ENCODE results near the gene PCDH19. TPM values are rescaled to one million over a fixed set of nuclear protein-coding genes. Genes with fewer than 3 reads are reported as not detected.

Gene PCDH19
- polyA plus RNA-seq, 1 donor from 2014 or later: 8.2 TPM

DNA sequence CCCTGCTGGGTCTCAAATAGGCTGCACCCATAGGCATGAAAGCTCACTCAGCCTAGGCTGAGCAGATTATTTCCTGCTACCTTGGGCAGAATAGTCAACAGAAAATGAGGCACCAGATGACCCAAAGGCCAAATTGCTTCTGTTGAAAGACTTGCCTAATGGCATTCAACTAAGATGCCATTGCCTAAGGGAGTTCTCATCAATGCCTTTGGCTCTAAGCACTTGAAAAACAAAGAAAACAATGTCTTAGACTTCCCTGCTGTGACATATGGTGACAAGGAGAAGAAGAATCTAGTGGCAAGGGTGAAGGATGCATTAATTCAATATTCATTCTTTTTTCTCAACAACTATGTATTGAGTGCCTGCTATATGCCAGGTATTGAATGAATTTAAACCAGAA lies 25.7 kb upstream of the PCDH19 start:
- no peak overlapping the region for H3K4me2 ChIP-seq (ENCODE audit: low read length)
- H3F3A ChIP-seq (ENCODE audit: insufficient read depth, low read length, poor library complexity, severe bottlenecking): no peaks in the 10 kb centered on the region
- TF ChIP-seq RAD21 (conservative IDR thresholded peaks at IDR 0.05) (no peak), EZH2 (IDR thresholded peaks at IDR 0.05; ENCODE audit: borderline replicate concordance, insufficient read depth, low read length, poor library complexity, severe bottlenecking) (no peak), EP300 (conservative IDR thresholded peaks at IDR 0.05; ENCODE audit: poor library complexity, severe bottlenecking) (peak; percentile 46), TAF1 (IDR thresholded peaks at IDR 0.05; ENCODE audit: low read depth) (no peak), POLR2AphosphoS5 (IDR thresholded peaks at IDR 0.05) (peak; percentile 17)
- TF ChIP-seq, protein P1, sequence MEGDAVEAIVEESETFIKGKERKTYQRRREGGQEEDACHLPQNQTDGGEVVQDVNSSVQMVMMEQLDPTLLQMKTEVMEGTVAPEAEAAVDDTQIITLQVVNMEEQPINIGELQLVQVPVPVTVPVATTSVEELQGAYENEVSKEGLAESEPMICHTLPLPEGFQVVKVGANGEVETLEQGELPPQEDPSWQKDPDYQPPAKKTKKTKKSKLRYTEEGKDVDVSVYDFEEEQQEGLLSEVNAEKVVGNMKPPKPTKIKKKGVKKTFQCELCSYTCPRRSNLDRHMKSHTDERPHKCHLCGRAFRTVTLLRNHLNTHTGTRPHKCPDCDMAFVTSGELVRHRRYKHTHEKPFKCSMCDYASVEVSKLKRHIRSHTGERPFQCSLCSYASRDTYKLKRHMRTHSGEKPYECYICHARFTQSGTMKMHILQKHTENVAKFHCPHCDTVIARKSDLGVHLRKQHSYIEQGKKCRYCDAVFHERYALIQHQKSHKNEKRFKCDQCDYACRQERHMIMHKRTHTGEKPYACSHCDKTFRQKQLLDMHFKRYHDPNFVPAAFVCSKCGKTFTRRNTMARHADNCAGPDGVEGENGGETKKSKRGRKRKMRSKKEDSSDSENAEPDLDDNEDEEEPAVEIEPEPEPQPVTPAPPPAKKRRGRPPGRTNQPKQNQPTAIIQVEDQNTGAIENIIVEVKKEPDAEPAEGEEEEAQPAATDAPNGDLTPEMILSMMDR (IDR thresholded peaks at IDR 0.05; ENCODE audit: poor library complexity, severe bottlenecking): no peak
- no peak overlapping the region for H3K4me3 ChIP-seq (ENCODE audit: low read length)
- no peak overlapping the region for H2AFZ ChIP-seq (ENCODE audit: low read depth, low read length)
- no peak overlapping the region for H3K9ac ChIP-seq (ENCODE audit: low read length)
- H3K9me3 ChIP-seq (ENCODE audit: low read length): no peaks in the 10 kb centered on the region
- no peaks in the 10 kb centered on the region for H3K79me2 ChIP-seq (replicated peaks; ENCODE audit: insufficient read depth, low read length)
- no peak overlapping the region for H3K27ac ChIP-seq (ENCODE audit: low read length)
- no peaks in the 10 kb centered on the region for H3K9me2 ChIP-seq (ENCODE audit: insufficient read depth, low read length)
- no peaks in the 10 kb centered on the region for H3K36me3 ChIP-seq (ENCODE audit: insufficient read depth, low read length)
- no peaks in the 10 kb centered on the region for H3K27me3 ChIP-seq (ENCODE audit: insufficient read depth, low read depth, low read length)
- H4K20me1 ChIP-seq (ENCODE audit: insufficient read depth): no peaks in the 10 kb centered on the region

GRCh38 chrX:100424012-100424411 lies 13.9 kb upstream of the PCDH19 start:
- no peak overlapping the region for H3K9ac ChIP-seq (ENCODE audit: low read length)
- H3K36me3 ChIP-seq (ENCODE audit: insufficient read depth, low read length): no peaks in the 10 kb centered on the region
- H3K4me2 ChIP-seq (ENCODE audit: low read length): no peak overlapping the region
- no peak overlapping the region for H3K4me3 ChIP-seq (ENCODE audit: low read length)
- no peaks in the 10 kb centered on the region for H3F3A ChIP-seq (ENCODE audit: insufficient read depth, low read length, poor library complexity, severe bottlenecking)
- H2AFZ ChIP-seq (ENCODE audit: low read depth, low read length): no peak overlapping the region
- no peaks in the 10 kb centered on the region for H3K79me2 ChIP-seq (replicated peaks; ENCODE audit: insufficient read depth, low read length)
- no peak for TF ChIP-seq RAD21 (conservative IDR thresholded peaks at IDR 0.05)
- no peak for TF ChIP-seq EP300 (conservative IDR thresholded peaks at IDR 0.05; ENCODE audit: poor library complexity, severe bottlenecking)
- TF ChIP-seq EZH2 (IDR thresholded peaks at IDR 0.05; ENCODE audit: borderline replicate concordance, insufficient read depth, low read length, poor library complexity, severe bottlenecking): no peak
- no peaks in the 10 kb centered on the region for H3K9me3 ChIP-seq (ENCODE audit: low read length)
- H3K27me3 ChIP-seq (ENCODE audit: insufficient read depth, low read depth, low read length): no peaks in the 10 kb centered on the region
- no peaks in the 10 kb centered on the region for H4K20me1 ChIP-seq (ENCODE audit: insufficient read depth)
- no peaks in the 10 kb centered on the region for H3K9me2 ChIP-seq (ENCODE audit: insufficient read depth, low read length)
- no peak overlapping the region for H3K27ac ChIP-seq (ENCODE audit: low read length)

GRCh38 chrX:100418556-100418955 lies 8.5 kb upstream of the PCDH19 start:
- no peaks in the 10 kb centered on the region for H3F3A ChIP-seq (ENCODE audit: insufficient read depth, low read length, poor library complexity, severe bottlenecking)

More at GRCh38 chrX:100418556-100418955, 8.5 kb upstream of the PCDH19 start:
- Histone ChIP-seq H3K9me2 (ENCODE audit: insufficient read depth, low read length) (no peaks in the 10 kb centered on the region), H3K79me2 (replicated peaks; ENCODE audit: insufficient read depth, low read length) (no peaks in the 10 kb centered on the region), H3K9me3 (ENCODE audit: low read length) (no peaks in the 10 kb centered on the region), H3K36me3 (ENCODE audit: insufficient read depth, low read length) (no peaks in the 10 kb centered on the region), H3K4me3 (ENCODE audit: low read length) (no peak overlapping the region), H3K27me3 (ENCODE audit: insufficient read depth, low read depth, low read length) (no peaks in the 10 kb centered on the region), H4K20me1 (ENCODE audit: insufficient read depth) (no peaks in the 10 kb centered on the region), H3K9ac (ENCODE audit: low read length) (no peak overlapping the region), H3K27ac (ENCODE audit: low read length) (no peak overlapping the region), H2AFZ (ENCODE audit: low read depth, low read length) (no peak overlapping the region), H3K4me2 (ENCODE audit: low read length) (no peak overlapping the region)
- TF ChIP-seq, protein P2, sequence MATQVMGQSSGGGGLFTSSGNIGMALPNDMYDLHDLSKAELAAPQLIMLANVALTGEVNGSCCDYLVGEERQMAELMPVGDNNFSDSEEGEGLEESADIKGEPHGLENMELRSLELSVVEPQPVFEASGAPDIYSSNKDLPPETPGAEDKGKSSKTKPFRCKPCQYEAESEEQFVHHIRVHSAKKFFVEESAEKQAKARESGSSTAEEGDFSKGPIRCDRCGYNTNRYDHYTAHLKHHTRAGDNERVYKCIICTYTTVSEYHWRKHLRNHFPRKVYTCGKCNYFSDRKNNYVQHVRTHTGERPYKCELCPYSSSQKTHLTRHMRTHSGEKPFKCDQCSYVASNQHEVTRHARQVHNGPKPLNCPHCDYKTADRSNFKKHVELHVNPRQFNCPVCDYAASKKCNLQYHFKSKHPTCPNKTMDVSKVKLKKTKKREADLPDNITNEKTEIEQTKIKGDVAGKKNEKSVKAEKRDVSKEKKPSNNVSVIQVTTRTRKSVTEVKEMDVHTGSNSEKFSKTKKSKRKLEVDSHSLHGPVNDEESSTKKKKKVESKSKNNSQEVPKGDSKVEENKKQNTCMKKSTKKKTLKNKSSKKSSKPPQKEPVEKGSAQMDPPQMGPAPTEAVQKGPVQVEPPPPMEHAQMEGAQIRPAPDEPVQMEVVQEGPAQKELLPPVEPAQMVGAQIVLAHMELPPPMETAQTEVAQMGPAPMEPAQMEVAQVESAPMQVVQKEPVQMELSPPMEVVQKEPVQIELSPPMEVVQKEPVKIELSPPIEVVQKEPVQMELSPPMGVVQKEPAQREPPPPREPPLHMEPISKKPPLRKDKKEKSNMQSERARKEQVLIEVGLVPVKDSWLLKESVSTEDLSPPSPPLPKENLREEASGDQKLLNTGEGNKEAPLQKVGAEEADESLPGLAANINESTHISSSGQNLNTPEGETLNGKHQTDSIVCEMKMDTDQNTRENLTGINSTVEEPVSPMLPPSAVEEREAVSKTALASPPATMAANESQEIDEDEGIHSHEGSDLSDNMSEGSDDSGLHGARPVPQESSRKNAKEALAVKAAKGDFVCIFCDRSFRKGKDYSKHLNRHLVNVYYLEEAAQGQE (IDR thresholded peaks at IDR 0.05; ENCODE audit: borderline replicate concordance): no peak
- TF ChIP-seq TAF1 (IDR thresholded peaks at IDR 0.05; ENCODE audit: low read depth) (no peak), RAD21 (conservative IDR thresholded peaks at IDR 0.05) (no peak), SMC3 (conservative IDR thresholded peaks at IDR 0.05; ENCODE audit: poor library complexity) (no peak), POLR2AphosphoS5 (IDR thresholded peaks at IDR 0.05) (no peak), MXI1 (conservative IDR thresholded peaks at IDR 0.05; ENCODE audit: poor library complexity, severe bottlenecking) (no peak), EP300 (conservative IDR thresholded peaks at IDR 0.05; ENCODE audit: poor library complexity, severe bottlenecking) (no peak)
- TF ChIP-seq, protein P1 (IDR thresholded peaks at IDR 0.05; ENCODE audit: poor library complexity, severe bottlenecking): no peak

All from neural cell (in vitro differentiated cells).